Upper lobe of left lung (tissue), 4 donors: ENCODE results near the gene MACC1.

Source experiments
- POLR2A ChIP-seq, 4 donors: fragments of 450-650 bp; IDR thresholded peaks; one replicate each; pipeline ENCODE4 v1.5.1; 2016 to 2017; ENCODE audit warnings: antibody characterized with exemption in 4 of 4, mild to moderate bottlenecking in 2 of 4
- POLR2AphosphoS5 ChIP-seq, 2 donors: sonication (generic); formaldehyde crosslinking; IDR thresholded peaks; one replicate each; pipeline ENCODE4 v1.5.1; 2017; ENCODE audit warnings: antibody characterized with exemption in 2 of 2
- TF ChIP-seq, protein P1 (sequence below), 6 experiments: fragments of 450-650 bp in 4 of 6; fragments of 200-600 bp in 2 of 6; sonication (generic) in 2 of 6; IDR thresholded peaks; one replicate each; pipeline ENCODE4 v1.5.1; 2016 to 2019; ENCODE audit warnings: antibody characterized with exemption in 6 of 6

- TF ChIP-seq POLR2A (IDR thresholded peaks at IDR 0.05) (no peak), POLR2AphosphoS5 (IDR thresholded peaks at IDR 0.05) (no peak)
- TF ChIP-seq, protein P1, sequence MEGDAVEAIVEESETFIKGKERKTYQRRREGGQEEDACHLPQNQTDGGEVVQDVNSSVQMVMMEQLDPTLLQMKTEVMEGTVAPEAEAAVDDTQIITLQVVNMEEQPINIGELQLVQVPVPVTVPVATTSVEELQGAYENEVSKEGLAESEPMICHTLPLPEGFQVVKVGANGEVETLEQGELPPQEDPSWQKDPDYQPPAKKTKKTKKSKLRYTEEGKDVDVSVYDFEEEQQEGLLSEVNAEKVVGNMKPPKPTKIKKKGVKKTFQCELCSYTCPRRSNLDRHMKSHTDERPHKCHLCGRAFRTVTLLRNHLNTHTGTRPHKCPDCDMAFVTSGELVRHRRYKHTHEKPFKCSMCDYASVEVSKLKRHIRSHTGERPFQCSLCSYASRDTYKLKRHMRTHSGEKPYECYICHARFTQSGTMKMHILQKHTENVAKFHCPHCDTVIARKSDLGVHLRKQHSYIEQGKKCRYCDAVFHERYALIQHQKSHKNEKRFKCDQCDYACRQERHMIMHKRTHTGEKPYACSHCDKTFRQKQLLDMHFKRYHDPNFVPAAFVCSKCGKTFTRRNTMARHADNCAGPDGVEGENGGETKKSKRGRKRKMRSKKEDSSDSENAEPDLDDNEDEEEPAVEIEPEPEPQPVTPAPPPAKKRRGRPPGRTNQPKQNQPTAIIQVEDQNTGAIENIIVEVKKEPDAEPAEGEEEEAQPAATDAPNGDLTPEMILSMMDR (IDR thresholded peaks at IDR 0.05) = no peak
These were observed 84.6 kb downstream of the MACC1 start for GRCh38 chr7:20132585-20132984.
